HG02870 (cell line): ENCODE results near the gene TMC3.

Experiments used
- ATAC-seq: cut with Tn5 transposase; IDR thresholded peaks from one replicate; pipeline ENCODE4 v1.9.1; 2021; ENCODE audit warnings: mild to moderate bottlenecking, moderate library complexity; ENCODE audit not compliant: unreplicated experiment

The TMC3 gene

DNA sequence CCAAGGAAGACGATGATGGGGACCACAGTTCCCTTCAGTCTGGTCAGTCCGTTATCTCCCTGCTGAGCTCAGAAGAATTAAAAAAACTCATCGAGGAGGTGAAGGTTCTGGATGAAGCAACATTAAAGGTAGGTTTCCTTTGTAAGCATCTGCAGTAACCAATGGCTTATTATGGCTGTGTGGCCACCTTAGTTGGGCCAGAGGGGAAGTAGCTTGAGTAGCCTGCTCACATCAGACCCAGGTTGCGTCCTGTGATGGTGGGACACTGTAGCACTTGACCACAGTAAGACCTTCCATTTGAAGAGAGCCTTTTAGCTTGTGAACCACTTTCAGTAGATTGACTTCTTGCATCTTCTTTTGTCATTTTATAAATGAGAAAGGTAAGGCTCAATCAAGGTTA is 72.6 kb downstream of the TMC3 start:
- peak; percentile 4 for ATAC-seq

GRCh38 chr15:81299630-81300273 is 74.3 kb downstream of the TMC3 start:
- ATAC-seq = no peak

GRCh38 chr15:81299156-81299555 is 74.9 kb downstream of the TMC3 start:
- no peak for ATAC-seq

DNA sequence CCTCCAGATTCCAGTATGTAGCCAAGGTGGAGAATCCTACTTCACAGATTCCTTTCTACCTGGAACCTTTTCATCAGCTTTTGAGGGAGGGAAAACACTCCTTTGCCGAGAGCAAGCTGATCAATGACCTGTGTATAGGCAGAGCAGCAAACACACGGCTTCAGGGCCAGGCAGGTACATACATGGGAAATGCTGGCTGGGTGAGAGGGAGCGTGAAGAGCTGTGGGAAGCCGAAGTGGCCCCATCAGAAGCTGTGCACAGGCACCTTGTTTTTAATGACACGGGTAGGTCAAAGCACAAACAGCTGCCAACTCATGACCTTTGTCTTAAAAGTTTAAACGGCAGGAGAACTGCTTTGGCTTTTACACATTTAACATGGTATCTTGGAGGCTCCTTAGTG is 75.4 kb downstream of the TMC3 start:
- no peak for ATAC-seq

GRCh38 chr15:81297603-81298575 is 76.1 kb downstream of the TMC3 start:
- no peak for ATAC-seq

GRCh38 chr15:81297147-81297572 is 76.9 kb downstream of the TMC3 start:
- ATAC-seq = no peak

DNA sequence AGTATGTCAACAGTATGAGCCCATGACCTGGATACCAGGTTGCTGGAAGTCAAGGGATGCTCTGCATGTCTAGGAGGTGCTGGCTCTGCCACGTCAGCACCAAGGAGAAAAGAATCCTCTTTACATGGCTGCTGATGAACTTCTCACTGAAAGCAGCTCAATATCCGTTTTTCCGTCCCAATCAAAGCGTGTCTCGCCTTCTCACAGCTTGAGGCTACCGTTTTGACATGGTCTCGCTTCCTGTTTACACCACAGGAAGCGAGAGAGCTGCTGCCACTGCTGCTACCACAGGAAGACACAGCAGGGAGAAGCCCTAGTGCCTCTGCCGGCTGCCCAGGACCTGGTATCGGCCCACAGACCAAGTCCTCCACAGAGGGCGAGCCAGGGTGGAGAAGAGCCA is 77.3 kb downstream of the TMC3 start:
- peak; percentile 37 for ATAC-seq

DNA sequence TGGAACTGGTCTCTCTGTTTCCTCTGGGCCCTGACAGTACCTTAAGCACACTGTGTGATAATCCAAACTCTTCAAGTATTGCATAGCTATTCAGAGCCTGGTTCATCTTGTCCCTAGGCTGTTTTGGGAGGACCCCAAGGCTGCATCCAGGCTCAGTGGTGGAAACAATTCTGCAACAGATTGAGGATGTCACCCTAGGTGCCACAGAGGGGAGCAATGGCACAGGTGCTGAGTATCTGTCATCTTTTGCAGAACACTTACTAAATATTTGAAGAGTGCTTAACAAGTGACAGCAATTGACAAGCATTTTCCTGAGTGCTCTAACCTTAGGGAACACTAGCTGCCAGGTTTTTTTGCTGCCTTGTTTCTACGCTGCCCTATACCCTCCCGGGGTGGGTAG is 77.8 kb downstream of the TMC3 start:
- no peak for ATAC-seq

DNA sequence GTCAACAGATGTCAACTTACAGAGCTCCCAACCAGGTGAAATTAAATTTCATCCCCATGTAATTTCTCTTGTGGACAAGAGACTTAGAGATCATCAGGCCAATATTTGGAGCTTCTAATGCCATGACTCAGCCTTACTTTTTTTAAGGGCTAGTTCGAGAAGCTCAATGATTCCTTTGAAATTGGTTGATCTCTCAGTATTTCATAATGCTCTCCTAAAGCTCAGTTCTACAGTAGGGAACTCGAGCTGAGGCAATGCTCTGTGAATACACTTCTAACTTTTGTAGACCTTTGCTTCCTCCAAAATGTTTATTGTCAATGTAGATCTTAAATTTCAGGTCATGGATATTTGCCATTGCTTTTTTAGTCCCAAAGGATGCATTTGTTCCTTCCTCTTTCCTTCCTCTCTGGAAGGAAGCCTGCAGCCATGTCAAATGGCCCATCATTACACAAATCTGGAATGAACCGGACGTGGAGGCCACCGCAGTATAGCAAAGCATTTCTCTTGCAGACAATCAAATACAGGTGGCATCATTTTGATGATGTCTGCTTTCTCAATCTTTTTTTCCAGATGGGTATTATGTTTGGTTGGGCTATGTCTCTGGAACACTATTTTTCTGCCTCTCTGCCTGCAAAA is 78.4 kb downstream of the TMC3 start:
- ATAC-seq = no peak

DNA sequence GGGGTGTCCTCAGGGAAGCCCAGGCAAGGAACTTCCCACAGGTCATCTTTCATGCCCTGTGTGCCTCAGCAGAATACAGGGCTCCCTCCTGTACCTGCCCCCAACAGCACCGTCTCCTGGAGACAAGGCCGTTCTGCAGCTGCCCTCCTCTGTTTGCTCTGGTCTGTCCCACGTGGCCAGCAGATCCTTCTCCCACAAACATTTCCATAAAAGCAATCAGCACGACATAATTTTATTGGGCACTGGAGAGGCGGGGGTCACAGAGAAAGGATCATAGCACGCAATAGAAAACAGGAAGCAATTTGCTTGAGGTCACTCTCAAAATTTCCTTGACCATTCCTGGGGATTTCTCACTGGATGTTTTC is 79.5 kb downstream of the TMC3 start:
- ATAC-seq = no peak

DNA sequence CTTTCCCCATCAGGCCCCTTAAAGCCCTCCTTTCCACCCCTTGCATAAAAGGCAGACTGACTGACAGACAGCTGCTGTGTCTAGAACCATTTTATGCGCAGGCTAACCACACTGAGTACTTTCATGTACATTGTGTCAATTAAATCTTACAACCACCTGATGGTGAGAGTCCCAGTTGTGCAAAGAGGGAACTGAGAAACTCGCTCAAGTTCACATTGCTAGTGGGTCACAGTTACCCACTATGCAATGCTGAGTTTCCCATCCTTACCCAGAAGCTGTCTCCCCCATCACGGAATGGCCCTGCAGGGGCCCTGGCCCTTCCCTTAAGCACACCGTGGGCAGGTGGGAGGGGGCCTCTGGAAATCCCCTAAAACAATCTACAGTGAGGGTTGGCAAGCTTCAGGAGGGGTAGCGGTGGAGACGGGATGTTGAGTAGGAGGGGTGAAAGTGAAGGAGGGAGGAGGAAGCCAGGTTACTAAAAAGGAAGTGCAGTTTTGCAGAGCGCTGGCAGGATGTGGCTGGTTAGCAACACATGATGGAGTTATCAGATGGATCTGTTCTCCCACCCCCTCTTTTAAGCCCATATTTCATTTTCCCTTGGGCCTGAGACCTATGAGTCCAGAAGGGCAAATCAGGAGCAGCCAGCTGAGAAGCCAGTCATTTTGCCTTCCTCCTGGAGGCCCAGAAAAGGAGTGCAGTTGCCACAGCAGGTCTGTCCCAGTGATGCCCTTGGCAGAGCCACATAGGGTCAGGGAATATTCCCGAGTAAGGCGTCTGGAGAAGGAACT is 80.1 kb downstream of the TMC3 start:
- peak; percentile 61 for ATAC-seq

GRCh38 chr15:81292523-81293001 is 81.5 kb downstream of the TMC3 start:
- no peak for ATAC-seq

- ATAC-seq = no peak
Observed at GRCh38 chr15:81291916-81292522, 82.0 kb downstream of the TMC3 start.

- no peak for ATAC-seq
Observed at GRCh38 chr15:81289910-81290309, 84.1 kb downstream of the TMC3 start.

GRCh38 chr15:81288616-81289015 is 85.4 kb downstream of the TMC3 start:
- no peak for ATAC-seq

GRCh38 chr15:81288040-81288439 is 86.0 kb downstream of the TMC3 start:
- ATAC-seq = no peak

DNA sequence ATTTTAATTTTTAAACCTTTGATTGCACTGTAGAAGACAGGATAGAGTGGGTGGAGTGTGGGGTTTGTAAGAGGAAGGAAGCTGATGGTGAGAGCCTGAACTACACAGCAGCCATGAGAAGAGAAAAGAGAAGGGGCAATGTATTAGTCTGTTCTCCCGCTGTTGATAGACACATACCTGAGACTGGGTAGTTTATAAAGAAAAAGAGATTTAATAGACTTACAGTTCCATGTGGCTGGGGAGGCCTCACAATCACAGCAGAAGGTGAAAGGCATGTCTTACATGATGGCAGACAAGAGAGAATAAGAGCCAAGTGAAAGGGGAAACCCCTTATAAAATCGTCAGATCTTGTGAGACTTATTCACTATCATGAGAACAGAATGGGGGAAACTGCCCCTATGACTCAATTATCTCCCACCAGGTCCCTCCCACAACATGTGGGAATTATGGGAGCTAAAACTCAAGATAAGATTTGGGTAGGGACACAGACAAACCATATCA is 87.3 kb downstream of the TMC3 start:
- no peak for ATAC-seq

DNA sequence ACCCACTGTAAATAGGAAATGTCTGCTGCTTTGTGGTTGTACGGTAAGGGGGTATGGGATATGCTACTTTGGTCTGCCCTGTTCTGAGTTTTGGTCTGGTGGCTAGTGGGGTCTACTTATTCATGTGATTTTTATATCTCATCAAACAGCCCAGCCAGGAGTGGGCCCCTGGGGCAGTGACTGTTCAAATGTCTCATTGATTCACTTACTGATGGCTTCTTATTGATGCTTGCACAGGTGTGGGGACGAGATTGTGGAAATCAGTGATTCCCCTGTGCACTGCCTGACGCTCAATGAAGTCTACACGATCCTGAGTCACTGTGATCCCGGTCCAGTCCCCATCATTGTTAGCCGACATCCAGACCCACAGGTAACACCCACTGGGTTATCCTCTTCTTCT is 88.6 kb downstream of the TMC3 start:
- no peak for ATAC-seq

DNA sequence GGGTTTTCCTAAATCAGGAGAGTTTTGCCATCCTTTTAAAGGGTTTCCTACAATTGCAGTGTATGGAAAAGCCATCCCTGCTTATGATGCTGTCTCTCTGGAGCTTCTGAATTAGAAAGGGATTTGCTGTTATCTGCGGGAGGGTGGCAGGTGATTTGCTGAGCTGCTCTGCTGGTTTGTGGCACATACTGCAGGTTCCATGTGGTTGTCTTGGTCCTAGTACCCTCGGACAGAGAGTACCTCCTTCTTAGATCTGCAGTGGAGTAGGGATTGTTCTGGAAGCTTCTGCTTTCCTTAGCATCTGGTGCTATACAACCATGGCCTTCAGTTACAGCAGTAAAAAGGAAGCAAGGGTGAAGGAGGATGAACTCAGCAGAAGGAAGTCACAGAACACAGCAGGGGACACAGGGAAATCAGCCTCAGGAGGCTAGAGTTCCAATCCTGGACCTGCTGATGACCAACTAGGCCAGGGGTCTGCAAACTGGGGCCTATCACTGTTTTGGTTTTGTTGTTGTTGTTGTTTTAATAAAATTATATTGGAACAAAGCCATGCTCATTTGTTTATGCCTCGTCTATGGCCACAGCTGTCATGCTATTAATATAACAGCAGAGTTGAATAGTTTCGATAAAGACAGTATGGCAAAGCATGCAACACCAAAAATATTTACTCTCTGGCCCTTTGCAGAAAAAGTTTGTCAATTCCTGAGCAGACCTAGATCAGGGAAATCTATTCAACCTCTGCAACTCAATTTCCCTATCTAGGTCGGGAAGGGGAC is 89.6 kb downstream of the TMC3 start:
- ATAC-seq = no peak
